PC-9 (cell line): ENCODE data around the gene ZMYM2. TPM values are rescaled to one million over a fixed set of nuclear protein-coding genes. Genes with fewer than 3 reads are reported as not detected.

Source experiments
- BruUV-seq: library from RNA; stranded (reverse); fragments of 400-500 nt; replicated peaks from 2 replicates; lab custom pipeline; 2021; lab: Mats Ljungman, UMichigan
- CTCF ChIA-PET: fragments of 300-600 bp; sonication (Branson Sonifier 250); formaldehyde crosslinking; loops from one replicate; lab custom pipeline; 2022; ENCODE audit warnings: antibody characterized with exemption; lab: Charles Lee
- POLR2A ChIA-PET: fragments of 300-600 bp; sonication (Branson Sonifier 250); formaldehyde crosslinking; loops from one replicate; lab custom pipeline; 2022; ENCODE audit warnings: antibody characterized with exemption; ENCODE audit not compliant: unreplicated experiment; lab: Charles Lee
- DNase-seq, 2 experiments: peaks; one replicate each; pipeline versions ENCODE4 v3.0.0 to v3.0.0-alpha.2; 2015 to 2022; ENCODE audit warnings: mixed read lengths in 1 of 2
- H2AFZ ChIP-seq: fragments of 200-600 bp; sonication (generic); 2 replicates; pipeline ENCODE4 v1.8.1; 2017; ENCODE audit warnings: antibody characterized with exemption
- H3F3A ChIP-seq: fragments of 200-600 bp; sonication (generic); 2 replicates; pipeline ENCODE4 v1.8.1; 2017; ENCODE audit warnings: antibody characterized with exemption, mild to moderate bottlenecking, low read depth; ENCODE audit not compliant: insufficient read depth
- H3K27ac ChIP-seq: fragments of 200-600 bp; sonication (generic); 2 replicates; pipeline ENCODE4 v1.6.1; 2016; ENCODE audit warnings: mixed run types
- H3K27me3 ChIP-seq: fragments of 200-600 bp; sonication (generic); 2 replicates; pipeline ENCODE4 v1.6.1; 2016; ENCODE audit warnings: low read depth, mixed run types; ENCODE audit not compliant: insufficient read depth
- H3K36me3 ChIP-seq: fragments of 200-600 bp; sonication (generic); 2 replicates; pipeline ENCODE4 v1.6.1; 2016; ENCODE audit warnings: low read depth, mixed run types
- H3K4me1 ChIP-seq: fragments of 200-600 bp; sonication (generic); replicated peaks from 2 replicates; pipeline ENCODE4 v1.6.1; 2016; ENCODE audit warnings: mixed run types; ENCODE audit not compliant: insufficient read depth
- H3K4me2 ChIP-seq: fragments of 200-600 bp; sonication (generic); 2 replicates; pipeline ENCODE4 v1.6.1; 2017; ENCODE audit warnings: mixed run types
- H3K4me3 ChIP-seq: fragments of 200-600 bp; sonication (generic); 2 replicates; pipeline ENCODE4 v1.6.1; 2016; ENCODE audit warnings: mixed run types
- H3K79me2 ChIP-seq: fragments of 200-600 bp; sonication (generic); 2 replicates; pipeline ENCODE4 v1.6.1; 2017; ENCODE audit warnings: low read depth, mixed run types
- H3K9me2 ChIP-seq: fragments of 200-600 bp; sonication (generic); 2 replicates; pipeline ENCODE4 v1.8.1; 2017; ENCODE audit warnings: mild to moderate bottlenecking; ENCODE audit not compliant: insufficient read depth
- H3K9me3 ChIP-seq: fragments of 200-600 bp; sonication (generic); 2 replicates; pipeline ENCODE4 v1.8.1; 2016; ENCODE audit warnings: low read depth; ENCODE audit not compliant: insufficient read depth
- H4K20me1 ChIP-seq: fragments of 200-600 bp; sonication (generic); 2 replicates; pipeline ENCODE4 v1.8.1; 2017; ENCODE audit not compliant: insufficient read depth
- CTCF ChIP-seq: fragments of 200-600 bp; sonication (generic); conservative IDR thresholded peaks from 2 replicates; pipeline ENCODE4 v1.6.1; 2017; ENCODE audit warnings: mixed run types, antibody characterized with exemption, mild to moderate bottlenecking, moderate library complexity
- EZH2 ChIP-seq: fragments of 200-600 bp; sonication (generic); IDR thresholded peaks from 2 replicates; pipeline ENCODE4 v1.8.0; 2017; ENCODE audit warnings: antibody characterized with exemption, low read depth
- intact Hi-C: fragments of 100-400 bp; cut with micrococcal nuclease; formaldehyde crosslinking; loops from one replicate; pipeline ENCODE4 v1.10.0; 2022; ENCODE audit not compliant: unreplicated experiment
- total RNA-seq: library from RNA; stranded (reverse); gene quantifications from 2 replicates; pipeline ENCODE4 v1.2.3, GENCODE V29; 2021

The ZMYM2 gene
- total RNA-seq, 1 experiment from 2014 or later: 55.1 TPM

GRCh38 chr13:19959141-19959830 lies 759 bp downstream of the ZMYM2 start:
- CTCF ChIA-PET: no interaction called here

GRCh38 chr13:19959831-19960652 lies 1.5 kb downstream of the ZMYM2 start:
- H3K27ac ChIP-seq: peak overlapping the region; percentile 37
- DNase-seq: peak; percentile 72 to 84
- intact Hi-C loops: loop anchor here (5.0 to 10.0 kb wide), 2 partner anchors 98 to 355 kb away; partner anchors contain the start of gene ZMYM5
- ChIA-PET CTCF (no interaction called here), POLR2A (interaction anchor here (0.6 kb wide), 1 partner anchor 327 kb away, joined by 6 read pairs; no protein-coding TSS in a partner anchor)
- peak; percentile 77 for TF ChIP-seq CTCF
- TF ChIP-seq EZH2: no peak
- H3K4me3 ChIP-seq: peak overlapping the region; percentile 76
- no peaks in the 10 kb centered on the region for H3K9me2 ChIP-seq
- H3K9me3 ChIP-seq: no peaks in the 10 kb centered on the region
- no peaks in the 10 kb centered on the region for H3K27me3 ChIP-seq
- H3K4me2 ChIP-seq: peak overlapping the region; percentile 93
- H3K4me1 ChIP-seq: peaks cover 16% of the 10 kb centered on the region
- peaks cover 19% of the 10 kb centered on the region; the same call in 1 of the 2 replicates for H3K36me3 ChIP-seq
- peaks cover 31% of the 10 kb centered on the region for H4K20me1 ChIP-seq
- peak overlapping the region; percentile 84 for H2AFZ ChIP-seq
- H3F3A ChIP-seq: peaks cover 18% of the 10 kb centered on the region
- TSS peak; percentile 44 for BruUV-seq
- peaks cover 51% of the 10 kb centered on the region for H3K79me2 ChIP-seq

More at GRCh38 chr13:19959141-19959830, 759 bp downstream of the ZMYM2 start:
- peak overlapping the region; percentile 93 for H3K4me2 ChIP-seq
- TF ChIP-seq CTCF: no peak
- TF ChIP-seq EZH2: no peak
- peaks cover 31% of the 10 kb centered on the region for H4K20me1 ChIP-seq
- peak; percentile 24 to 42 for DNase-seq
- intact Hi-C loops: loop anchor here (5.0 to 10.0 kb wide), 2 partner anchors 97 to 354 kb away; partner anchors contain the start of gene ZMYM5
- H3K9me3 ChIP-seq: no peaks in the 10 kb centered on the region
- H3K27ac ChIP-seq: peak overlapping the region; percentile 37
- H3F3A ChIP-seq: peaks cover 18% of the 10 kb centered on the region; the same call in 1 of the 2 replicates
- H3K4me1 ChIP-seq: peaks cover 16% of the 10 kb centered on the region
- POLR2A ChIA-PET: no interaction called here
- H3K4me3 ChIP-seq: peak overlapping the region; percentile 76
- H3K79me2 ChIP-seq: peaks cover 43% of the 10 kb centered on the region
- H2AFZ ChIP-seq: peak overlapping the region; percentile 84
- no peaks in the 10 kb centered on the region for H3K9me2 ChIP-seq
- no TSS peak for BruUV-seq
- H3K36me3 ChIP-seq: peaks cover 19% of the 10 kb centered on the region; the same call in 1 of the 2 replicates
- no peaks in the 10 kb centered on the region for H3K27me3 ChIP-seq

GRCh38 chr13:19960653-19960976 lies 2.1 kb downstream of the ZMYM2 start:
- CTCF ChIA-PET: no interaction called here
- no TSS peak for BruUV-seq
- POLR2A ChIA-PET: no interaction called here
- TF ChIP-seq EZH2 (no peak), CTCF (no peak)
- Histone ChIP-seq H3F3A (peaks cover 18% of the 10 kb centered on the region), H3K4me3 (peak overlapping the region; percentile 76), H3K9me3 (no peaks in the 10 kb centered on the region), H3K79me2 (peaks cover 57% of the 10 kb centered on the region), H3K9me2 (no peaks in the 10 kb centered on the region), H3K4me1 (peaks cover 16% of the 10 kb centered on the region), H3K27me3 (no peaks in the 10 kb centered on the region), H2AFZ (no peak overlapping the region), H3K27ac (no peak overlapping the region), H3K4me2 (peak overlapping the region; percentile 93), H3K36me3 (peaks cover 19% of the 10 kb centered on the region; the same call in 1 of the 2 replicates), H4K20me1 (peaks cover 31% of the 10 kb centered on the region)
- no peak for DNase-seq
- intact Hi-C loops: no loop called here
